Loucy (cell line): ENCODE data around the gene OXCT1.

Source experiments
- H2AFZ ChIP-seq: fragments of 200-600 bp; sonication (generic); 2 replicates; pipeline ENCODE4 v1.6.0; 2016; ENCODE audit warnings: antibody characterized with exemption, mild to moderate bottlenecking, low read length, moderate library complexity
- H3F3A ChIP-seq: fragments of 200-600 bp; 2 replicates; pipeline ENCODE4 v1.6.0; 2016; ENCODE audit warnings: antibody characterized with exemption, low read depth, mild to moderate bottlenecking
- H3K27me3 ChIP-seq: fragments of 200-600 bp; sonication (generic); 2 replicates; pipeline ENCODE4 v1.6.1; 2014; ENCODE audit warnings: low read length, mild to moderate bottlenecking; ENCODE audit not compliant: insufficient read depth, poor library complexity, severe bottlenecking
- H3K36me3 ChIP-seq: fragments of 200-600 bp; sonication (generic); 2 replicates; pipeline ENCODE4 v1.6.1; 2016; ENCODE audit warnings: low read length; ENCODE audit not compliant: insufficient read depth
- H3K4me1 ChIP-seq: fragments of 200-600 bp; sonication (generic); 2 replicates; pipeline ENCODE4 v1.5.1; 2014; ENCODE audit warnings: low read length, mild to moderate bottlenecking; ENCODE audit not compliant: insufficient read depth, poor library complexity, severe bottlenecking
- H3K4me2 ChIP-seq: fragments of 200-600 bp; sonication (generic); 2 replicates; pipeline ENCODE4 v1.6.0; 2014; ENCODE audit warnings: antibody characterized with exemption, low read length, low read depth, mild to moderate bottlenecking; ENCODE audit not compliant: poor library complexity, severe bottlenecking
- H3K4me3 ChIP-seq: fragments of 200-600 bp; sonication (generic); 2 replicates; pipeline ENCODE4 v1.5.1; 2014; ENCODE audit warnings: low read length, mild to moderate bottlenecking, mixed read lengths; ENCODE audit not compliant: poor library complexity, severe bottlenecking
- H3K79me2 ChIP-seq: fragments of 200-600 bp; sonication (generic); 2 replicates; pipeline ENCODE4 v1.6.1; 2014; ENCODE audit warnings: low read length; ENCODE audit not compliant: insufficient read depth
- H3K9ac ChIP-seq: fragments of 200-600 bp; sonication (generic); 2 replicates; pipeline ENCODE4 v1.6.0; 2014; ENCODE audit warnings: mild to moderate bottlenecking, low read depth, low read length, moderate library complexity; ENCODE audit not compliant: poor library complexity, severe bottlenecking
- H3K9me2 ChIP-seq: fragments of 200-600 bp; sonication (generic); replicated peaks from 2 replicates; pipeline ENCODE4 v1.6.1; 2016; ENCODE audit warnings: low read depth, low read length, mixed read lengths
- H3K9me3 ChIP-seq: fragments of 200-600 bp; sonication (generic); 2 replicates; pipeline ENCODE4 v1.6.1; 2014; ENCODE audit warnings: mild to moderate bottlenecking, antibody characterized with exemption, low read length, low read depth; ENCODE audit not compliant: insufficient read depth
- H4K20me1 ChIP-seq: fragments of 200-600 bp; sonication (generic); 2 replicates; pipeline ENCODE4 v1.6.0; 2014; ENCODE audit warnings: antibody characterized with exemption, low read length, mild to moderate bottlenecking; ENCODE audit not compliant: insufficient read depth, poor library complexity, severe bottlenecking
- EZH2phosphoT487 ChIP-seq: fragments of 200-600 bp; IDR thresholded peaks from 2 replicates; pipeline ENCODE4 v1.6.1; 2018; ENCODE audit warnings: antibody characterized with exemption, mild to moderate bottlenecking, moderate library complexity, borderline replicate concordance
- TF ChIP-seq, protein P1 (sequence below): fragments of 200-600 bp; sonication (generic); conservative IDR thresholded peaks from 2 replicates; pipeline ENCODE4 v1.5.1; 2014; ENCODE audit warnings: mild to moderate bottlenecking, antibody characterized with exemption, low read length

Gene OXCT1

DNA sequence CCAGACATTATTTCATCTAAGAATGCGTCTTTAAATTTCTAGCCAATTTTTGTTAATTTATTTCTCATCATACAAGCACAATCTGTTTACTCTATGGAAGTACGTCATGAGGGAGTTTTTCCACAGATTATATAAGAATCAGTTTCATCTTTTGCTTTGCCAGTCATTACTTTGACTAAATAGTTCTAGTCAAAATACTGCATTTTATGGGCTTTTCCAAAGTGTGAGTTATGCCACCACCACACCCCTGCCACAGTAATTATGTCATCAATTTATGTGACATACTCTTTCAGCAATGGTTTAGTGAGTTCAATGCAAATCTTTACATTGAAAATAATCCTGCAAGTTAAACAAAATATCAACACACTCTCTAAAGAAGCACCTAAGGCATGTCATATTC is 35.9 kb upstream of the OXCT1 start:
- Histone ChIP-seq H3K4me2 (peak overlapping the region; percentile 85), H3K27me3 (peaks cover 11% of the 10 kb centered on the region), H3K79me2 (peaks cover 39% of the 10 kb centered on the region), H3K4me1 (peaks cover 41% of the 10 kb centered on the region), H3K36me3 (peaks cover 14% of the 10 kb centered on the region; the same call in 1 of the 2 replicates), H3K9me2 (no peaks in the 10 kb centered on the region), H2AFZ (no peak overlapping the region), H3K4me3 (peak overlapping the region; percentile 98), H3K9me3 (no peaks in the 10 kb centered on the region), H3F3A (no peaks in the 10 kb centered on the region), H4K20me1 (peaks cover 13% of the 10 kb centered on the region), H3K9ac (peak overlapping the region; percentile 92)
- no peak for TF ChIP-seq EZH2phosphoT487
- TF ChIP-seq, protein P1, sequence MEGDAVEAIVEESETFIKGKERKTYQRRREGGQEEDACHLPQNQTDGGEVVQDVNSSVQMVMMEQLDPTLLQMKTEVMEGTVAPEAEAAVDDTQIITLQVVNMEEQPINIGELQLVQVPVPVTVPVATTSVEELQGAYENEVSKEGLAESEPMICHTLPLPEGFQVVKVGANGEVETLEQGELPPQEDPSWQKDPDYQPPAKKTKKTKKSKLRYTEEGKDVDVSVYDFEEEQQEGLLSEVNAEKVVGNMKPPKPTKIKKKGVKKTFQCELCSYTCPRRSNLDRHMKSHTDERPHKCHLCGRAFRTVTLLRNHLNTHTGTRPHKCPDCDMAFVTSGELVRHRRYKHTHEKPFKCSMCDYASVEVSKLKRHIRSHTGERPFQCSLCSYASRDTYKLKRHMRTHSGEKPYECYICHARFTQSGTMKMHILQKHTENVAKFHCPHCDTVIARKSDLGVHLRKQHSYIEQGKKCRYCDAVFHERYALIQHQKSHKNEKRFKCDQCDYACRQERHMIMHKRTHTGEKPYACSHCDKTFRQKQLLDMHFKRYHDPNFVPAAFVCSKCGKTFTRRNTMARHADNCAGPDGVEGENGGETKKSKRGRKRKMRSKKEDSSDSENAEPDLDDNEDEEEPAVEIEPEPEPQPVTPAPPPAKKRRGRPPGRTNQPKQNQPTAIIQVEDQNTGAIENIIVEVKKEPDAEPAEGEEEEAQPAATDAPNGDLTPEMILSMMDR, result no peak

DNA sequence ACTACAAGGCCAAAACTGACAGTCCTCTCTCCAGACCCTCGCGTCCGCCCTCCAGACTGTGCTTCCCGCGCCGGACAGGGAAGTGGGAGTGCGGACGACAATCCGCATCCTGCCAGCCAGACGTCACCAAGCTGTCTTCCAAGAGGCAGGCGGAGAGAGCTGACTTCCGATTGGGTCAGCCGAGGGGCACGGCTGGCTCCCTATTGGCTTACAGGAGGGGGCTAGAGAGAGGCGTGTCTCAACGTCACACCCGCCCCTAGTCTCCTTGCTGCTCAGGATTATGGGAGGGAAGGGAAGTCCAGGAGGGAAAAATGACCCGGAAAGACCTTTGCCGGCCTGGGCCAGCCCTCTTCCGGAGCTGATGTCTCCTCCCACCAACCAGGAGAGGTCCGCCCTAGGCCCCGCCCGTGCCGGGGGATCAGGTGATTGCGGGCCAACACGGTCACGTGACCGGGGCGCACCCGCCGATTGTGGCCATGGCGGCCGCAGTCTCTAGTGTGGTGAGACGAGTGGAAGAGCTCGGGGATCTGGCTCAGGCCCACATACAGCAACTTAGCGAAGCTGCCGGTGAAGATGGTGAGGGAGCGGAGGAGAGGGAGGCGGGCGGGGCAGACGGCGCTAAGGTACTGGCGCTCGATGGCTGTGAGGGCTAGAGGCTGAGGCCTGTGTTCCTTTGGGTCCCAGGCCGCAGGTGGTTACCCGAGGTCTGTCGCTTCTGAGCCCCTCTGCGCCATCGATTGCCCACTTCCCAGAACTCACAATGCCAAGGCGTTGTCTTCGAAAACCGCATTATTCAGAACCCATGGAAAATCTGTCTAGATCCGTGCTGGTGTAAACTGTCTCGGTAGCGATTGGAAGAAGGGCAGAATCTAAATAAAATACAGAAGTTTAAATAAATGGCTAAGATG is 33.9 kb upstream of the OXCT1 start, which contains the start of gene RIMOC1:
Gene RIMOC1 (plus strand): TSS at position 453 of the 908 bp plus-strand sequence. CDS start 24 bp downstream, at position 477.
- TF ChIP-seq, protein P1, result no peak
- Histone ChIP-seq H3K4me2 (peak within 1 kb of the TSS; percentile 85), H4K20me1 (peaks cover 13% of the 10 kb centered on the region), H3K9ac (peak within 1 kb of the TSS; percentile 92), H3K9me2 (no peaks in the 10 kb centered on the region), H3K79me2 (peaks cover 39% of the 10 kb centered on the region), H3K4me3 (peak within 1 kb of the TSS; percentile 98), H3K27me3 (peaks cover 11% of the 10 kb centered on the region), H3F3A (no peaks in the 10 kb centered on the region), H2AFZ (peak within 1 kb of the TSS; percentile 78), H3K36me3 (peaks cover 5% of the 10 kb centered on the region; the same call in 1 of the 2 replicates), H3K4me1 (peaks cover 40% of the 10 kb centered on the region), H3K9me3 (no peaks in the 10 kb centered on the region)

DNA sequence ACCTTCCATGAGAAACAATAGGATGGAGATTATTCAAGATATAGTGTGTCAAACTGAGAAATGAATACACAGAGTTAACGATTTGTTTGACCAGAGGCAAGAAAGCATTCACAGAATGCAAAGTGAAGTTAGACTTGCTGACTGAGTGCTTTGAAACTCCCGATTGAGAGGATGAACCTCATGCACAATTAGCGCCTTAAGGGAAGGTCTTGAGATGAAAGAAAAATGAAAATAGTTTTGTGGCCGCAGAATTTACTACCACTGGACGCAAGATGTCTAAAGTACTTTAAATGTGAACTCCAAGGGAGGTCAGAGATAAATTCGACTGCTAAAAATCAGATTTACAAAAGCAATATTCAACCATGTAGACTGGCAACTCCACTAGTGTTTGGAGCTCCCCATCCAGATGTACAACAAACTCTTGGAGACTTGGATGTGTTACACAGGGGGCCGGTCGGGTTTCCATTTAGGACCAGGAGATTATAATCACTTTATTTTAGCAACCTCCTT is 33.2 kb upstream of the OXCT1 start:
- Histone ChIP-seq H2AFZ (peak overlapping the region; percentile 78; the same call in 1 of the 2 replicates), H3K9me3 (no peaks in the 10 kb centered on the region), H3K9ac (peak overlapping the region; percentile 64), H3K79me2 (peaks cover 35% of the 10 kb centered on the region), H3F3A (no peaks in the 10 kb centered on the region), H4K20me1 (peaks cover 13% of the 10 kb centered on the region), H3K9me2 (no peaks in the 10 kb centered on the region), H3K4me3 (peak overlapping the region; percentile 98), H3K27me3 (peaks cover 11% of the 10 kb centered on the region), H3K4me2 (peak overlapping the region; percentile 73), H3K36me3 (no peaks in the 10 kb centered on the region; the same call in 1 of the 2 replicates), H3K4me1 (peaks cover 33% of the 10 kb centered on the region)
- TF ChIP-seq, protein P1, result no peak
- no peak for TF ChIP-seq EZH2phosphoT487
